Hepatic stellate cell (primary cell): ENCODE results near the gene APOL3.
"Not testable (repeated sequence)": the region's sequence is repeated elsewhere in the genome, so short reads cannot be mapped to it uniquely, and the experiment has no call there.

ENCODE experiments used
- DNase-seq: peaks from one replicate; pipeline ENCODE4 v3.0.0; 2011; ENCODE audit warnings: low spot score

Gene APOL3

DNA sequence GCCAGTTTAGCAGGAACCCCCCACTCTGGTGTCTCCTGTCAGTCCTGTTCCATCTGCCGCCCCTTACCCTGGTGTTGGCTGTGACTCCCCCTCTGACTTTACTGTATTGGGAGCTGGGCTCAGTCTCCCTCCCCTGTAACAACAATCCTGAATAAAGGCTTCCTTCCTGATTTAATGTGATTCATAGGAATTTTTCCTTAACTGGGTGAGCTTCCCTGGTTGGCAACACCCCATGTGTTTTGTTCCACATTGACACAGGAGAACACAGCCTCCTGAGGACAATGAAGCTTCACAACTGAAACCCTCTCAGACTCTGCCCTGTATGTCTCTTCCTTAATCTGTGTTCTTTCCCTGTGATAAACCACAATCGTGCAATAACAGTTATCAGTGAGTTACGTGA is 32.6 kb upstream of the APOL3 start:
- DNase-seq: no peak

DNA sequence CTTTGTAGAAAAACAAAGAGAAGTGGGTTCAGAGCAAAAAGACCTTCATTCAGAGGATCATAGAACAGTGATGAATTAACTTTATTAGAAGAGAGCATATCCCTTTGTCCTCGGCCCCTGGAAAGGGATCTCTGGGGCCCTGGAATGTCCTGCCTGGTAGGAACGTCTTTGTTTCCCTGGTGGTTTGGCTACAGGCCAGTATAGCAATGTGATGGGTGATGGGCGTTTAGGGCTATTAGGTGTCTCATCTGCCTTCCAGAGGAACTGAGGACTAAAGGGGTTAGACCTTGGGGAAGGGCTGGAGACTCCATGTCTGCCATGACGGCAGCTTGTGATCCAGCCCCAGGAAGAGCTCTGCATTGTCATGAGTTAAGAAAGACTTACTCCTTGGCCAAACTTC is 32.0 kb upstream of the APOL3 start:
- DNase-seq: no peak

DNA sequence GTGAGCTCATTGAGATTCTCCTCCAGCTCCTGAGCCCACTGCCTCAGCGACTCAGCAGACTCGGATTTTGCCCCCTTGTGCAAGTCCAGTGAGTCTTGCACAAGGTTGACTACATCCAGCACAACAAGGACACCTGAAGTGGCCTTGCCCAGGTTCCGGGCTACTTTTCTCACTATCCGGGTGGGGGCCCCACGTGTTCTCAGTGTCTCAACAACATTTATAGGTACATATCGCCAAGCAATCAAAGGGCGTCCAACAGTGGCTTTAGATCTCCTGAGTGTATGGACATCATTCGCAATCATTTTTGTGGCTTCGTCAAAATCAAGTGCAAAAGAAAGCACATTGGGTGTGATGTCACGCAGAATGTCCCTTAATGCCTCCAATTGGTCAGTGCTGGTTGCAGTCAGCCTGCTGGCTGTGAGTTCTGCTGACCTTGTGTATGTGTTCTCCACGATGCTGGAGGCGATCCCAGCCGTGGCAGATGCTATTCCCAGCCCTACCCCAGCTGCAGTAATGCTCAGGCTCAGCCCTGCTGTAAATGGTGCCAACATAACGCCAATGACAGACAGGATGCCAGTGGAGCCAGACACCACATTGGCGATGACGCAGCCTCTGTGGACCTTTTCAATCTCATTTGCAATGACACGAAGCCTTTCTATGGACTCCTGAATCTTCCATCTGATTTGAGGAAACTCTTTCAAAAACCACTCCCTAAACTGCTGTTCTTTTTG is 30.7 kb upstream of the APOL3 start:
- DNase-seq: peak; percentile 36

DNA sequence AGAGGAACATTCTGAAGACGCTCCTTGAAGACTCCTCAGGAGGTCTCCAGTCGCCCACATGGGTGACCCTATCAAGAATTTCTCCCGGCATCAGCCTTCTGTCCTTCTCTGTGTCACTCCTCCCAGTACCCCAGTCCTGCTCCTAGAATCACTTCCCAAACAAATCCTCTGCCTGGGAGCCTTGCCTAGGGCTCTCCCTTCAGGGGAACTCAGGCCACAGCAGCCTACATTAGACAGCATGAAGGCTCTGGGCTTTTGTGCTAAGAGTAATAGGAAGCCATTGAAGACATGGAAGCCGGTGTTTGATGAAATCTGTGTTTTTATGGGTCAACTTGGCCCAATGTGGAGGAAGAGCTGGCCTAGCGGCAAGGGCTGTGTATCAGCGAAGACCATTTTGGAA is 27.3 kb upstream of the APOL3 start:
- not testable (repeated sequence) for DNase-seq

DNA sequence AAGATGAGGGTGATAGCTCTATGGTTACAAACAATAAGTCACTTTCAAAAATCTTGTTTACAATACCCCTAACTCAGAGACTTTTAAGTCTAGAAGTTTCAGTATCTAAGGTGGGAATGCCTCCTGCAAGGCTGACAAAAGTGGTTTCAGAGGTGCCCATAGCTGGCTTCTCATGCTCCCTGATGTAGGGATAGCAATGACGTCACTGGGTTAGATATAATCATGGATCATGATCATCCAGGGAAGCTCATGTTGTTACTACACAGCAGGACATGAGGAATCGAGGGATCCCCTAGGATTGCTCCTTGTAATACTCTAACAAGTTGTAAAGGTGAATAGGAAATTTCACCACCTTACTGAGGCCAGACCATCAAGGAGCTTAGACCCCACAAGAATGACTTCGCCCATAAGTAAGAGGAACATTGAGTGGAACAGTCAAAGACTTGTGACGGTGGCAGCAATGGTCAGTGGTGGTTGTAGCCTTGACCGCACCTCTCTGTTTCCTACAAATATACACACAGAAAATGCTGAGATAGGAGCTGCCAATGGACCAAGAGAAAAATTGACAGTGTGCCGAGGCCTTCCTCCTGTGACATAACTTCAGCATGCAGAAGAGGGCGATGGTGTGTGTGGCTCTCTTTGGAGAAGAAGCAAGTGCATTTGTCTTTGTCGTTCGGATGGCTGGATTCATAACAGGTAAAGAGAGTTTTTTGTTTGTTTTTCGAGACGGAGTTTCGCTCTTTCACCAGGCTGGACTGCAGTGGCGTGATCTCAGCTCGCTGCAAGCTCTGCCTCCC is 25.5 kb upstream of the APOL3 start:
- DNase-seq: no peak

DNA sequence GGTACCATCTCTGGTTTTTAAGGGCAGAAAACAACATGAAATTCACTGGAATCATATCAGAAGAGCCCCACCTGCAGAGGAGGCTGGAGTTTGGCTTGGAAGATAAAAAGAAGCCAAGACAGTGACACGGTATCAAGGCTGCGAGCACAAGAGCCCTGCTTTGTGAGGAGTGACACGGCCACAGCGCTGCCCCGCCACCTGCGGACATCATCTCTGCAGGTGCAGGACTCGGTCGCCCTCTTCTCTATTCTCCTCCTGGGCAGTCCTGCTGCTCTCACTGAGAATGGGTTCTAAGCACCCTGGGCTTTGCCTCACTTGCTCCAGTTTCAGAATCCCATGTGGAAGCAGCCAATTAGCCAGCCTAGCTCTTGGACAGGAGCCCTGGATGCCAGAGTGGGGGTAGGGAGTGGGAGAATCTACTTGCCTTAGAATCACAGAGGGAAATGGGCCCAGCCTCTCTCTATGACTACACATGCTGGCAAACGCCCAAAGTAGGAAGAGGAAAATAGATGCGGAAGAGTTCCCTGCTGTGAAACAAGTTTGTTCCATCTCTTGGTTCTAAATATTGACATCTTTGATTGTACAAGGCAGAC is 24.0 kb upstream of the APOL3 start:
- no peak for DNase-seq

DNA sequence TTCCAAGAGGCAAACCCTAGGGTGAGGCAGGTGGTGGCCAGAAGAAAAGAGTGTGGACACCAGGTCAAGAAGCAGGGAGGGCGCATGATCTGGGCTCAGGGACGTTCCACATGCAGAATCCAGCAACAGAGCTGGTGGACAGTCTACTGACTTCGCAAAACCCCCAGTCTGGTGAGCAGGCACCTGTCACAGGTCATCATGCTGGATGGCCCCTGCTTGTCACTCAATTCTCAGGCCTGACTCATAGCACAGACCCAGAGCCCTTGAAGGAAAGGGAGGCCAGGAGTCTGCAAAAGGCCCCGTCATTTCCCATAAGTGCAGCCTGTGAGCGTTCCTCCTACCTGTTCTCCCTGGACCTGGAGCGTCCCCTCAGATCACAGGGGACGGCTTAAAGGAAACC is 22.9 kb upstream of the APOL3 start:
- no peak for DNase-seq

DNA sequence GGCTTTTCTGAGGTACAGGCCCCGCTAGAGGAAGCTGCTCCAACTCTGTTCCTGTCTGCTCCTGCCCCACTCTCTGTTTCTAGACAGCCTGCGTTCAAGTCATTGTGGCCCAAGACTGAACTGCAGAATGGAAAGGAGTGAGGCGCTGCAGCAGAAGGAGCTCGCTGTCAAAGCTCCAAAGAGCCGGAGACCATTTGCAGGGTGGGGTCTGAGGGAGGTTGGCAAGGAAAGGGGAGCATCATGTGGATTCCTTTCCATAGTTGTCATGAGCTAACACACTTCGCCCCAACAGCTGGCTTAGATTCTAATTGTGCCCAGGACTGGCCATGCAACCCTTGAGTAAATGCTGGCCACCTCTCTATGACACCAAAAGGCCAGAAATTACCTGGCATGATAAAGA is 22.3 kb upstream of the APOL3 start:
- no peak for DNase-seq

DNA sequence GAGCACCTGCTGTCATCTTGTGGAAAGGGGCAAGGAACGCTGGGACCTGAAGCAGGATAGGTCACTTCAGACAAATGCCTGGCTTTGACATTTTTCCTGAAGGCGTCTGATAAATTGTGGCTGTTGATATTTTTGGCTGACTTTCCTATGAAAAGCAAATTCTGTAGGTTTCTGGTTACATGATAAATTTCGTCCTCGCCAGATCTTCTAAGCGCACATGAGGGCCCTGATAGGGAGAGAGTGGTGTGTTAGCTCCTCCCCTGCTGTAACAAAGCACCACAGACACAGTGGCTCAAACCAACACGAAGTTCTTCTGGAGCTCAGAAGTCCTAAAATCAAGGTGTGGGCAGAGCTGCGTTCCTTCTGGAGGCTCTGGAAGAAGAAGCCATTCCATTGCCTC is 21.5 kb upstream of the APOL3 start:
- no peak for DNase-seq

DNA sequence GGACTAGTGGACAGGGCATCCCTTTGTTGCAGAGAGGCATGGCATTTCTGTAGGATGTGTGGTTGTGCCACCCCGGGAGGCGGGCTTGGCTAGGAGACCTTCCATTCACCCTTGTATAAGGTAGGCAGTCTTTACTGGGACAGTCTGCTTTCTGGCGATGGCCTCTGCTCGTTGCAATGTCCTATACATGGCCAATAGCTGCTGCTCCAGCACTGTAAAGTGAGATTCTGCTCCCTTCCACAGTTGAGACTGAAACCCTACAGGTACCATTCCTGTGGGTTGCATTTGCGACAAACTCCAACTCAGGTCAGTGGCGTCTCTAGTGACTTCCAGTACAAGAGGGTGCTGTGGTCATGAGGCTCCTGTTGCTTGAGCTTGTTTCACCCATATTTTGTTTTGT is 20.4 kb upstream of the APOL3 start:
- DNase-seq: no peak

DNA sequence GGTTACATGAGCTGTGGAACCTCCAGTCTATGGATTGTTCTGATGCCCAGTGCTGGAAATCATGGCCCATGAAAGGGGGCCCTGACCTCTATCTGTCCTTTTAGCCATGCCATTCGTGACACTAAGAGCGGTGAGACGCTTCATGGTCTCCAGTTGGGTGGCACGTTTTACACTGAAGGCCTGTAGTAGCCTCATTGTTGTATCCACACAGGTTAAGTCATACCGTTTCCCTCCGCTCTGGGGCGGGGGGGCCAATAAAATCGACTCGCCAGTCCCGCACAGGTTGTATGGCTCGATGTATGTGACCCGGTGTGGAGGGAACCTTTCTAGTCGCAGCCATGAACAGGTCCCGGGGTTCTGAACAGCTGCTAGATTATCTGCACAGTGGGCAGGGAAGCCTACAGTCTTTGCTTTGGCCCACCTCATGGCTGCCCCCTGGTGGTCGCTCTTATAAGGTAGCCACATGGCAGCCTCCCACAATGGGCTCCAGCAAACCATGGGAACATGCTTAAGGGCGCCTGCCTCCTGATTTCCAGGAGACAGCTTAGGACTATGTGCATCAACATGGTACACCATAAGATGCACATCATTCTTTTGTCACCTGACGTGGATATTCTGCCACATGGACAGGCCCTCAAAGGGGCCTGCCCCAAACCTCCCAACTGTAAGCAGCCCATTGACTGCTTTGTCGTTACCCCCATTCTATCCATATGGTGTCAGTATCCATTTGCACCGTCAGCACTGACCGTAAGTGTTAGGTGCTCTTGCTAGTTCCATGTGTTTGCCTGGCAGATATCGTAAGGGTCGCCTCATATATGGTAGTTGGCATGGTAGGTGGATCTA is 19.7 kb upstream of the APOL3 start:
- peak; percentile 76 for DNase-seq

DNA sequence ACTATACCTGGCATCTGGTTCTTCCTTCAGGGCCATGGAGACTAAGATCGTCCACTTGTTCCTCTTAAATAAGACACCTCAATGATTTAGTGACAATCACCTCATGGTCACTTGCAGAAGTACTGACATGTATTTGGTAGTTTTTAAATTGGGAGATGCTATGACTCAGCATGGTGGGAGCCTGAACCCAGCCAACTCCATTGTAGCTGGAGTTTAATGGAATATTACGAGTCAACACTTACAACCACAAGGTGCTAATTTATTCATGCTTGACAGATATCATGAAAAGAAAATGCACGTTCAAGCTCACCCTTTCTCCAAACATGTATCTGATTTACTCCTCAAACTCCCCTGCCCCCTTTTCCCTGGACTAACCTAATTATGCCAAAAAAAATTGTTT is 16.6 kb upstream of the APOL3 start:
- no peak for DNase-seq

DNA sequence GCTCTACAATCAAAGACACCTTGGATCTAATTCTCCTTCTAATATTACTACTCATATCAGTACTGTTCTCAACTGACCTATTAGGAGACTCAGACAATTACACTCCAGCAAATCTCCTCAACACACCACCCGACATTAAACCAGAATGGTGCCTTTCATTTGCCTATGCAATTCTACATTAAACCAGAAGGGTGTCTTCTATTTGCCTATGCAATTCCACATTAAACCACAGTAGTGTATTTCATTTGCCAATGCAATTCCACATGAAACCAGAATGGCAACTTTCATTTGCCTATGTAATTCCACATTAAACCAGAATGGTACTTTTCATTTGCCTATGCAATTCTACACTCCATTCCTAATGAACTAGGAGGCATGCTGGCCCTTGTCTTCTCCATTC is 15.3 kb upstream of the APOL3 start:
- no peak for DNase-seq

DNA sequence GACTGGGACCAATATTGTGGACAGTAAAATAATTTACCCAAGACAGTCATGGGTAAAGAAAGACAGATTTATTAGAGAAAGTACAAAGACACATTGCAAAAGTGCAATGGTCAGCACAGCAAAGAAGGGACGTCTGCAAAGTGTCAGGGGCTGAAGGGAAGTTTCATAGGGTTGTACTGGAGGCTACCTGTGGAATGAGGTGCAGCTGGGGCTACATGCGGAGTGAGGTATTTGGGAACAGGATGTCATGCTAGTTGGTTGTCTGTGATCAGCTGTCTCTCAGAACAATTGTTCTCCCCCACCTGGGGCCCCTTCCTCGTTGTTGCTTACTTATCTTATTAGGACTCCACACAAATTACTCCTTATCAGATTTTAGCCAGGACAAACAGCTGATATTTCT is 11.4 kb upstream of the APOL3 start:
- no peak for DNase-seq

DNA sequence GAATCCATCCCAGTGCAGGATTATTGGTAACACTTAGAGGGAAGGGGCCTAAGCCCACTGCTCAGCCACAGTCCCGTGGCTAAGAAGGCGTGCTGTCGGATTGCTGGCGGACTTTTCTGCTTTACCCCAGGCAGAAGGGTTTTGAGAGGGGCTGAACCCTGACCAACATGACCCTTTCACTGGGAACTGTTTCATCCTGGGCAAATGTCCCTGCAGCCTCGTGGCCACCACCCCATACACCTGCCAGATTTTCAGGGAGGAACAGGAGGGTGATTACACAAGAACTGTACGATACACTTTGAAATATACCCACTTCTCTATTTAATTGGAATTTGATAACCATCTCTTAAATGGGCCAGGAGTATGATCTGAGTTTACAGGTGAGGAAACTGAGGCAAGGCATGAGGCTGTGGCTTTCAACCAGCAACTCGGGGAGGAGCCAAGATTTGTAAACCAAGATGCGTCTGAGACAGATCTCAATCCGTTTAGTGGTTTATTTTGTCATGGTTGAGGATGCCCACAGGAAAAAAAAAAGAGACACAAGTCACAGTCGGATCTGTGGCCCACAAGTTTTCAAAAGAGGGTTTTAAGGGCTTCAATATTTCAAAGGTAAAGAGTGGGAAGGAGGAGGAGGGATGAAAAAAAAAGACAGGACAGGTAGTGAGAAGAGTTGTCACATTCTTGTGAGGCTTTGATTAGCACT is 6.1 kb upstream of the APOL3 start:
- DNase-seq: no peak

DNA sequence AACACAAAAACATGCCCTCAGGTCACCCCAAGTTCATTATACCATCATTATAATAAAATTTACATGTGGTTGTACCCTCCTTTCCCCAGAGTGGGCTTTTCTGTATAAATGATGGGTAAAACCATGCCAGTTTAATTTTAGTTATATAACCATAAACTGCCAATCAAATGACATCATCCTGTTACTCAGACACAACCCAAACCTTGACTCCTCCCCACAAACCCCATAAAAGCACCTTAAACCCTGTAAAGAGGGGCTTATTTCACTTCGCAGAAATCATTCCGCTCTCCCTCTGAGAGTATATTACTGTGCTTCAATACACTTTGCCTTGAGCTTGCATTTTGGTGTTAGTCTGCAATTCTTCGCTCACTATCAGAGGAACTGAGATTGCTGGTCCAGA is 5.5 kb upstream of the APOL3 start:
- no peak for DNase-seq

DNA sequence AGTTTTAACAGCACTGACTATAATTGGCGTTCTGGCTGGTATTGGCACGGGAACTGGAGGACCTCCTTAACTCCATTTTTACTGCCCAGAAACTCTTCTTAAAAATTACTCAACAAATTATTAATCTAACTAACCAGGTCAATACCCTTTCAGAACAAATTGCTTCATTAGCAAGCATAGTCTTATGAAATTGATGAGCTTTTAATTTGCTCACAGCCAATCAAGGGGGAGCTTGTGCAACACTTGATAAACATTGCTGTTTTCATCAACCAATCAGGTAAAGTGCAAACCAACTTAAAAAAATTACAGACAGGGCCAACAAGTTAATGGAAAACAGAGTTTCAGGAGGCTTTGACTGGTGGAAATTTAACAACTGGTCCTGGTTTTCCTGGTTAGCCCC is 4.6 kb upstream of the APOL3 start:
- no peak for DNase-seq

DNA sequence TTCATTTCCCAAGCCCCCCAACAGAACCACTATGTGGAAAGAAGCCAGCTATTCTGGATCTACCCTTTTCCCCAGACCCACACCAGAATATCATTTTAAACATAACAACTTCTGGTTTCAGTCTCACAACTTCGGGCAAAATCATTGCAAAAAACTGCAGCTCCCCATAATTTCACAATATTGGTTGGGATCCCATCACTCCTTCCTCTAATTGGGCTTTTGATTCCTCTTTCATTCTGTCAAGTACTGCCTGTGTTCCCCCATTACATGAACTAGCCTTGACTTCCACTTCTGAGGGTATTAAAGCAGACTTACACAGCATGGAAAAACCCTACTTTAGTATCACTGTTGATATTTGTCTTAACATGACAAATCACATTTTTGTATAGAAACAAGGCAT is 4.1 kb upstream of the APOL3 start:
- no peak for DNase-seq

DNA sequence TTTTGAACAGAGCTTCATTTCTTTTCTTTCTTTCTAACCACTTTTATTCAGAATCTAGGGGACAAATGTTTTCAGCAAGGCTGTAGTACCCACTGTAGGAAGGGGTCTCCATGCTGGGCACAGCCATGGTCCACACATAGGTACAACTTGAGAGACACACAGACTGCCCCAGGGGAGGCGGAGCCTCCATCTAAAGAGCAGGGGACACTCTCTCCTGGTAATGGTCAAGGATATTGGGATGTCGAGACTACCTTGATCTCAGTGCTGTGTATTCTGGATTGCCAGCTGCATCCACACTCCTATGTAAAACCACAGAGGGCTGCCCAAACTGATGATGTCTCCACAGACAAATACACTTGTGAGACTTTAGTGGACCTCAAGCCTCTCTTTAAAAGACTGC is 2.9 kb upstream of the APOL3 start:
- no peak for DNase-seq

DNA sequence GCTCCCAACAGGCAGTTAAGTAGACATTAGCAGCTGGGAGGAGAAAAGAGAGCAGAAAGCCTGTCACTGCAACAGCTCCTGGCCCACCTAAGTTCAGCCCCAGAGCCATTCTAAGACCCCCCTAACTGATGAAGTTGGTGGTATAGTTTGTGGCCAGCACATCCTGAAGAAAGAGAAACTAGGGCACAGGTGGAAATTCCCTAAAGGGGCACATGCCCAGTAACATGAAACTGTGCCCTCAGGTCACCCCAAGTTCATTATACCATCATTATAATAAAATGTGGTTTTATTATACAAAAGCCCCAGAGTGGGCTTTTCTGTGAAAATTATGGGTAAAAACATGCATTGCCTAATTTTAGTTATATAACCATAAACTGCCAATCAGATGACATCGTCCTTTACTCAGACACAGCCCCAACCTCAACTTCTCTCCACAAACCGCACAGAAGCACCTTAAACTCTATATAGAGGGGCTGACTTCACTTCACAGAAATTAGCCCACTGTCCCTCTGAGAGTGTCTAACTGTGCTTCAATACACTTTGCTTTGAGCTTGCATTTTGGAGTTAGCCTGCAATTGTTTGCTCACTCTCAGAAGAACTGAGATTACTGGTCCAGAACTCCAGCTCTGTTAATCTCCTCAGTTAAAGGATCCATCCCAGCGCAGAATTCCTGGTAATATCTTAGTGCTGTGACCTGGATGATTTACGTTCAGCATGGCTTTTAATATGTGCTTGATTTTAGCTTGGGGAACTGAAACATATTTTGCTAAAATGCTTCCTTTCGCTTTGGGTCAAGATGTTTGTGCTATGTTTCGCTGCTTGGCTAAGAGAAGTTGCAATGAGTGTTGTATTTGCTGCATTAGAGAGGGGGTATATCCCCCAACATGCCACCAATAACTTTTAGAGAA is 1.8 kb upstream of the APOL3 start:
- no peak for DNase-seq

DNA sequence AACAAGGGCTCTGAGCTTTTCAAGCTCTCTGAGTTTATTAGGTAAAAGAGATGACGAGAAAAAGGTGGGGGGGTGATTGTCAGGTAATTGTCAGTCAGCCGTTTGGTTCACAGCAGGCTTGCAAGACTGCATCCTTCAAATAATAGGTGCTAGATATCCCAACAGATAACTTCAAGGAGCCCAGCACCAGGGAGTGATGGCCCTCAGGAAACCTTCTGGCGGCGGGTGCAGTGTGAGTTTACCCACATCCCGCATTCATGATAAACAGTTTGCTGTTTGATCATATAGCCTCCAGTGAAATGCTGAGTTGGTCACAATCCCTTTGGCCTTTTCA is 1.2 kb upstream of the APOL3 start:
- not testable (repeated sequence) for DNase-seq
